ENCODE results near the gene LRRC3.
"Not testable (repeated sequence)": the region's sequence is repeated elsewhere in the genome, so short reads cannot be mapped to it uniquely, and the experiment has no call there.

LRRC3 gene

DNA sequence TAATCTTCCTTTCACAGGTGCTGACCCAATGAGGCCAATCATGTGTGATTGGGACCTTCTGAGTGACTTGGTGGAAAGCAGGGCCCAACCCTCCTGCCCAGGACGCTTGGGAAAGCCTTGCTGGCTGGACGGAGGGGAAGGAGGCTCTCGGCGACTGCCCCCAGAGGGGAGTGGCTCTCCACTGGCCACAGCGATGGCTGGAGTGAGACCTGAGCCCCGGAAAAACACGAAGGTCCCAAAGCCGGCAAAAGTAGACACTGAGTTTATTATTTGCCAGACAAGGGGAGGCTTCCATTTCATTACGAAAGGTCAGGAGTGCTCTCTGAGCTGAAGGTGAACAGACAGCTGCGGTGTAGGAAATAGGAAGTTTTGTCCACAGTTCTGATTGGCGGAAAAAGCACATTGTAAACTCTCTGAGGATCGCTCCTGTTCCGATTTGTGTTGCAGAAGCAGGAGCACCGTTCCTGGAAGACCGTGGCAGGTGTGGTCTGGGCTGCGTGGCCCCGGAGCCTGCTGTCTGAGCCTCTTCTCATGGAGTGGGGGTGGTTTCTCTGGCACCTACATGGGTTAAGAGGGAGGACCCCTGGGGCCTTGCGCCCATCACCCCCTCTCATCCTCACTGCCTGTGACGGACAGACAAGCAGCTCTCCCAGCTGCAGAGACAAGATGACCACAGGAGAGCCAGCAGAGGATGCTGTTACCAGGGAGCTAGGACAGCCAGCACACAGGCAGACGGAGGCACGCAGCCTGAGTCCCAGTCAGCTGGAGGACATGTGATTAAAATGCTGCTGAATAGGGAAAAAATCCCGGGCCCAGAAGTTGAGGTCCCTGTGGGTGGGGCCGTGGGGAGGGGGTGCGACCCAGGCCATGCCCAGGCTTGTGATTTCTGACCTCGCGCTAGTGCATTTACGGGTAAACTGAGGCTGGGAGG, 43.2 kb downstream of the LRRC3 start:
- DNase-seq (ENCODE audit: low read depth), result no peak

DNA sequence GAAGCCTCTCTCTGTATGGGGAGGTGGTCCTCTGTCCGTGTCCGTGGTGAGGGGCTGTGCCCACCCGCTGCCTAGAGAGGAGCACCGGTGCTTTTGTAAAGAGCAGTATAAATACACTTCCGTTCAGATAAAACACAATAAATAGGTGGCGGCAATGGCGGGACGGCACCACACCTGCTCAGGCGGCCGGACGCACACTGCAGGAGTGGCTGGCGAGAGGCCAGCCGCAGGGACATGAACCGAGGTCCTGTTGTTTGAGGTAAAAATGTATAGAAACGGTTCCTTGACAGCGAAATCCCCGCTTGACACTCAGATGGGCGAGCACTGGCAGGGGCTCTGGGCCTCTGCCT, 43.9 kb downstream of the LRRC3 start:
- no peak for DNase-seq (ENCODE audit: low read depth)

- DNase-seq (ENCODE audit: low read depth), result no peak
Measured at GRCh38 chr21:44499631-44500030, 44.3 kb downstream of the LRRC3 start.

GRCh38 chr21:44500111-44500510, 44.8 kb downstream of the LRRC3 start:
- DNase-seq (ENCODE audit: low read depth), result no peak

DNA sequence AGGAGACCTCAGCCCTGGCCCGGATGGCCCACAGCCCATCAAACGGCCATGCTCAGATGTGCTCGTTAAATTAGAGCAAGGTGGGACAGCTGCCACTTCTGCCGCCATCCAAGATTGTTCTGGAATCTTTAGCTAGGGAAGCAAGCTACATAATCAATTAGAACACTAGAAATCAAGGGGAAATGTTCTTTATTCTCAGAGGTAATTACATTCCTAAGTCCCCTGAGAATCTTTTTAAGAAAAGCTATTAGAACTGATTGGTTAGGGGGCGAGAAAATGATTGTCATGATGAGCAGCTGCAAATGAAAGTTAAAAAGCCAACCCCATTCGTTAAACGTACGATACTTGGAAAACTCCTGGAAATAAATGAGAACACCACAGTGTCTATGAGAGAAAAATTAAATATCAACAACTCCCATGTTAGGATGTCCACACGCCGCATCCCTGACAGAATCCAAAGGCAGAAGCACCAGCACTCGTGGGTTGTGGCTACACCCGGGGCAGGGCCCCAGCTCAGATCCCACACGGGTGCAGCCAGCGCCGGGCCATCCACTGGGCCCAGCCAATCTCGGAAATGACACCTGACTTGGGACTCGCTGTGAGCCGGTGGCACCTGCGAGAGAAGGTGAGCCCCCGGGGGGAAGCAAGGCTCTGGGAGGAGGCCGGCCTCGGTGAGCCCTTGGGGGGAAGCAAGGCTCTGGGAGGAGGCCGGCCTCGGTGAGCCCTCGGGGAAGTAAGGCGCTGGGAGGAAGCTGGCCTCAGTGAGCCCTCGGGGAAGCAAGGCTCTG, 47.1 kb downstream of the LRRC3 start:
- DNase-seq (ENCODE audit: low read depth), result no peak

GRCh38 chr21:44503006-44503889, 47.9 kb downstream of the LRRC3 start:
- not testable (repeated sequence) for DNase-seq (ENCODE audit: low read depth)

DNA sequence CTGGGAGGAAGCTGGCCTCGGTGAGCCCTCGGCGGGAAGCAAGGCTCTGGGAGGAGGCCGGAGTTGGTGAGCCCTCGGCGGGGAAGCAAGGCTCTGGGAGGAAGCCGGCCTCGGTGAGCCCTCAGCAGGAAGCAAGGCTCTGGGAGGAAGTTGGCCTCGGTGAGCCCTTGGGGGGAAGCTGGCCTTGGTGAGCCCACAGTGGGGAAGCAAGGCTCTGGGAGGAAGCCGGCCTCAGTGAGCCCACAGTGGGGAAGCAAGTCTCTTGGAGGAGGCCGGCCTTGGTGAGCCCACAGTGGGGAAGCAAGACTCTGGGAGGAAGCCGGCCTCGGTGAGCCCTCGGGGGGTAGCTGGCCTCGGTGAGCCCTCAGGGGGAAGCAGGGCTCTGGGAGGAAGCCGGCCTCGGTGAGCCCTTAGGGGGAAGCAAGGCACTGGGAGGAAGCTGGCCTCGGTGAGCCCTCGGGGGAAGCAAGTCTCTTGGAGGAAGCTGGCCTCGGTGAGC, 48.6 kb downstream of the LRRC3 start:
- no peak for DNase-seq (ENCODE audit: low read depth)

DNA sequence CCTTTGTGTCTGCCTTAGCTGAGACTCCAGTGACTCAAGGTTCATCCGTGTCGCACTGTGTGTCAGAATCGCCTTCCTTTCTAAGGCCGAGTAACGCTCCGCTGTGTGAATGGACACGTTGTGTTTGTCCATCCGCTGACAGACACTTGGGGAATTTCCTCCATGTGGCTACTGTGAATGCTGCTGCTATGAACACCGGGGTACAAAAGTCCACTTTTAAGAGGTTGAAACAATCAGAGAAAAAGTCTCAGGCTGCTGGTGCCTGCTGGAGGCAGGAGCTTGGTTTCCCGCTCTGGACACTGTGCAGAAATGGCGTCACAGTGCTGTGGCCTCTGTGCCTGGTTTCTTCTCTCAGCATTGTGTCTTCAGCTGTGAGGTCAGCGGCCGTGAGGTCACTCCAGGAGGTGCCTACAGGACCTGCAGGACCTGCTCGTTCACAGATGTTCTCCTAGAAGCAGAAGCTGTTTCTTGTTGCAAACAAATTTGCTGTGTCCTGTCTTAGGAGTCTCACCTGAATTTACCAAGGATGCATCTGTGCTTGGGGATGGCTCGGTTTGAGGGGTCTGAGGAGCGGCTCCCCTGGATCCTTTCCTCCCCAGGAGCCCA, 50.5 kb downstream of the LRRC3 start:
- no peak for DNase-seq (ENCODE audit: low read depth)

GRCh38 chr21:44506279-44507255, 51.3 kb downstream of the LRRC3 start:
- no peak for DNase-seq (ENCODE audit: low read depth)

DNA sequence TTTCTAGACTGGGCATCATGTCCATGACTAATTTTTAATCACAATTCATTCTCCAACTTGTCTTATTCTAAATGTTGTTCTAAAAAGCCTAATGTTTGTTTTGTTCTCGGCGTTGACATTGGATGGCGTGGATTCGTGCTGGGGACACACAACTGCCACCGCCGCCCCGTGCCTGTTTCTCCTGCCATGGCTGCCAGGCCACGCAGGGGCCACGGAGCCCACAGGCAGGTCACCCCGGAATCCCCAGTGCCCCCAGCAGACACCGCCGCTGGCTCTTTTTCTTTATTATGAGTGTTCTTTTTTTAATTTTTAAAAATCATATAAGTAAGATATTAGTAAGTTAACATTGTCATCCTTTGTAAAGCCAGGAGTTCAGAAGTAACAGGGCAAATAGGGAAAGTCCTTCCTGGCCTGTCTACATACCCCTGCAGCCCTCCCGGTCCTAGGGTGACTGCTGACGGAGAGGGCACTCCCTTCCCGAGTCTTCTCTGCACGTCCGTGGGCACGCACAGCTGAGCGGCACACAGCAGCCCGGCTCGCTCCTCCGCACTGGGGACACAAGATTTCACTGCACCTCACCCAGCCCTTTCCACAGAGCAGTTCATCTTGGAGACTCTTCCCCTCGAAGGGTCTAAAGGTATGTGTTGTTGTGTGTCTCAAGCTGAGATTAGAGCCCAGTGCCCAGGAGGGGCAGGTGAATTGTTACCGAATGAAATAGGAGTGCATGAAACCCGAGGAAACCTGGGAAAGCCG, 52.5 kb downstream of the LRRC3 start:
- no peak for DNase-seq (ENCODE audit: low read depth)

- DNase-seq (ENCODE audit: low read depth), result no peak
Measured at GRCh38 chr21:44508426-44508710, 53.1 kb downstream of the LRRC3 start.

GRCh38 chr21:44508711-44509445, 53.6 kb downstream of the LRRC3 start:
- no peak for DNase-seq (ENCODE audit: low read depth)

- DNase-seq (ENCODE audit: low read depth), result no peak
Measured at GRCh38 chr21:44509539-44509938, 54.2 kb downstream of the LRRC3 start.

- DNase-seq (ENCODE audit: low read depth), result no peak
Measured at GRCh38 chr21:44510109-44510507, 54.8 kb downstream of the LRRC3 start.

- no peak for DNase-seq (ENCODE audit: low read depth)
Measured at GRCh38 chr21:44510508-44511218, 55.4 kb downstream of the LRRC3 start.

- DNase-seq (ENCODE audit: low read depth), result no peak
Measured at GRCh38 chr21:44511219-44511937, 56.1 kb downstream of the LRRC3 start.
